ENCODE measurements around the gene CASP9. TPM values are rescaled to one million over a fixed set of nuclear protein-coding genes. Genes with fewer than 3 reads are reported as not detected.

Gene CASP9
- total RNA-seq, 1 experiment from 2014 or later: 15.9 TPM

DNA sequence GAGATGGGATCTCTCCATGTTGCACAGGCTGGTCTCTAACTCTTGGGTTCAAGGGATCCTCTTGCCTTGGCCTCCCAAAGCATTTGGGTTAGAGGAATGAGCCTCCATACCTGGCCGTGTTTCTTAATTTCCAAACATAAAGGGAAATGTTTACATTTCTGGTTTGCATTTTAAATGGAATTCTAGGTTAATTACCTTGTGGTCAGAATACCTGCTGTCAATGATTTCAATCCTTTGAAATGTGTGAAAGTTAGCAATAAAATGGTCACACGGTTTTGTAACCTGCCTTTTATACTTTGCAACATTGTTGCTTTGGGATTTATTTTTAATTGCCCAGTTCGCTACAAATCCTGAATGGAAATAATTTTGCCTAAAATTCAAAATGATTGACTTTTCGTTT is 34.5 kb upstream of the CASP9 start:
- Histone ChIP-seq H3K23me2 (ENCODE audit: insufficient read length, low read depth, low read length, poor library complexity, severe bottlenecking) (no peaks in the 10 kb centered on the region), H2BK5ac (ENCODE audit: insufficient read length, low read length) (no peak overlapping the region), H4K8ac (replicated peaks; ENCODE audit: insufficient read length, low read depth, low read length) (no peak overlapping the region), H2BK20ac (ENCODE audit: low read depth, low read length, poor library complexity, severe bottlenecking) (no peak overlapping the region), H3K27me3 (ENCODE audit: insufficient read depth, low read length) (no peaks in the 10 kb centered on the region), H3K27ac (ENCODE audit: insufficient read length, low read depth, low read length) (no peak overlapping the region), H2BK12ac (ENCODE audit: insufficient read length, low read depth, low read length) (no peak overlapping the region), H3K4me2 (ENCODE audit: insufficient read depth, insufficient read length, low read length) (no peak overlapping the region), H2BK15ac (ENCODE audit: low read depth, low read length) (no peak overlapping the region), H4K91ac (ENCODE audit: insufficient read length, low read depth, low read length) (no peak overlapping the region), H2AK5ac (ENCODE audit: insufficient read length, low read length) (no peak overlapping the region), H4K20me1 (ENCODE audit: control insufficient read depth, insufficient read depth, insufficient read length) (no peaks in the 10 kb centered on the region), H2AFZ (ENCODE audit: low read length) (no peak overlapping the region), H3K4ac (ENCODE audit: low read depth, low read length) (no peak overlapping the region), H3K9me3 (ENCODE audit: control insufficient read depth, low read depth, low read length) (no peaks in the 10 kb centered on the region), H3K4me1 (ENCODE audit: insufficient read depth, low read length) (no peaks in the 10 kb centered on the region), H3K23ac (ENCODE audit: insufficient read length, low read depth, low read length) (no peak overlapping the region), H3K79me1 (ENCODE audit: insufficient read depth, low read depth, low read length, poor library complexity, severe bottlenecking) (no peaks in the 10 kb centered on the region), H3K9ac (ENCODE audit: extremely low read depth, insufficient read length, low read length) (no peak overlapping the region), H3K56ac (ENCODE audit: insufficient read length, low read depth, low read length) (no peak overlapping the region), H3K14ac (ENCODE audit: insufficient read depth, low read length) (no peak overlapping the region), H3K79me2 (ENCODE audit: insufficient read depth, low read length) (no peaks in the 10 kb centered on the region), H4K5ac (ENCODE audit: insufficient read length, low read depth, low read length) (no peak overlapping the region), H3K18ac (ENCODE audit: insufficient read length, low read depth, low read length) (no peak overlapping the region), H2BK120ac (ENCODE audit: low read depth, low read length, poor library complexity, severe bottlenecking) (no peak overlapping the region), H3T11ph (ENCODE audit: low read length) (no peak overlapping the region)
- Mint-ChIP-seq H3K27ac (no peak overlapping the region; a peak in 1 of 7 replicates), H3K4me1 (no peaks in the 10 kb centered on the region), H3K36me3 (ENCODE audit: insufficient read depth in 1 of 3, low read depth in 3 of 3) (peaks cover 4 to 34% (median 23%) of the 10 kb centered on the region in 3 experiments; a peak in 6 of 7 replicates), H3K4me3 (no peak overlapping the region), H3K27me3 (ENCODE audit: low read depth) (no peaks in the 10 kb centered on the region), H3K9me3 (no peaks in the 10 kb centered on the region)
- no CpG with 5 or more reads among the region's 4 CpGs for WGBS (ENCODE audit: extremely low coverage, insufficient read length, low lambda C conversion rate)
- no peak for DNase-seq
- TF ChIP-seq CTCF (conservative IDR thresholded peaks at IDR 0.05): no peak
